Activated CD8-positive, alpha-beta memory T cell treated with anti-CD3 and anti-CD28 coated beads for 4 hours (primary cell): ENCODE results near the gene RAB14.

Experiments
- DNase-seq, 2 donors: peaks; one replicate each; pipeline ENCODE4 v3.0.0-alpha.2; 2020; ENCODE audit warnings: low read depth in 2 of 2

RAB14 gene

GRCh38 chr9:121219530-121219929 is 17.9 kb upstream of the RAB14 start:
- no peak for DNase-seq

- DNase-seq = no peak
These were observed 16.8 kb upstream of the RAB14 start for GRCh38 chr9:121218357-121219027.

DNA sequence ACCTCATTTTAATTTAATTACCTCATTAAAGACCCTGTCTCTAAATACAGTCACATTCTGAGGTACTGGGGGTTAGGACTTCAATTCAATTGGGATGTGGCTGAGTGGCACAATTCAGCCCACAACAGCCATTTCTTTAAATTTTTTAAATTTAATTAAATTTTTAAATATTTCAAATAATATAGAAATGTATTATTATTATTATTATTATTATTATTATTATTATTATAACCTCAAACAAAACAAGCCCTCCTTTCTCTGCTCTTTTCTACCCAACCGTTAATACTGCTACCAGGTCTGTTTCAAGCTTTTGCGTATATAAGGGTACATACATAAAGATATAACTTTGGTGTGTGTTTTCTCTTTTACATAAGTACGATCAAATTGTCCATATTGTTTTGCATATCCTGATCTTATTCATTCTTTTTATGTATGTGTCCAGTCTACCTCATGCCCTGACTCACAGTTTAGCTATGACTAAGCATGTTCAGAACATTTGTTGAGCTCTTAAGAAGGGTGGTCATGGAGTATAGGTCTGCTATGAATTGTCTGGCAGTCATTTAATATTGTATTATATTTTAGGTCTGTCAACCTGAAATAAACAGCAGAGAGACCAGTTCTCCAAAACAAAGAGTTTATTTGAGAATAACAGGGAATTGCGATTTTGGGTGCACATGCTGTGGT is 16.1 kb upstream of the RAB14 start:
- DNase-seq = no peak

GRCh38 chr9:121216271-121216805 is 14.7 kb upstream of the RAB14 start:
- no peak for DNase-seq

GRCh38 chr9:121214005-121214404 is 12.3 kb upstream of the RAB14 start:
- no peak for DNase-seq

GRCh38 chr9:121213136-121213806 is 11.6 kb upstream of the RAB14 start:
- DNase-seq = peak; percentile 14 to 21

DNA sequence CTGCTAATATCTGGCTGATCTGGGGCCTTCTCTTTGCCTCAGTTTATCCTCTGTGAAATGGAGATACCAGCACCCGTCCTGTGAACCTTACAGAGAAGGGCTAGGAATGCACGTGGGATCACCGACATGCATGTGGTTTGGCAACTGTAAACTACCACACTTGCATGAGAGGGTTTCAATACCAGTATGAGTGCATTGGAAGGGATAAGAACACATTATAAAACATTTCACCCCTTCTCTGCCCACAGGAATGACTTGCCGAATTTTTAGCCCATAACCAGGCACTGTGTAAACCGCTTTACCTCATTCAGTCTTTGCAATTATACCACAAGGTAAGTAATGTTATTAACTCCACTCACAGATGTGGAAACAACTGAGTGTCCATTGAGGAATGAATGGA is 8.9 kb upstream of the RAB14 start:
- no peak for DNase-seq

GRCh38 chr9:121207371-121207940 is 5.8 kb upstream of the RAB14 start:
- DNase-seq = no peak

DNA sequence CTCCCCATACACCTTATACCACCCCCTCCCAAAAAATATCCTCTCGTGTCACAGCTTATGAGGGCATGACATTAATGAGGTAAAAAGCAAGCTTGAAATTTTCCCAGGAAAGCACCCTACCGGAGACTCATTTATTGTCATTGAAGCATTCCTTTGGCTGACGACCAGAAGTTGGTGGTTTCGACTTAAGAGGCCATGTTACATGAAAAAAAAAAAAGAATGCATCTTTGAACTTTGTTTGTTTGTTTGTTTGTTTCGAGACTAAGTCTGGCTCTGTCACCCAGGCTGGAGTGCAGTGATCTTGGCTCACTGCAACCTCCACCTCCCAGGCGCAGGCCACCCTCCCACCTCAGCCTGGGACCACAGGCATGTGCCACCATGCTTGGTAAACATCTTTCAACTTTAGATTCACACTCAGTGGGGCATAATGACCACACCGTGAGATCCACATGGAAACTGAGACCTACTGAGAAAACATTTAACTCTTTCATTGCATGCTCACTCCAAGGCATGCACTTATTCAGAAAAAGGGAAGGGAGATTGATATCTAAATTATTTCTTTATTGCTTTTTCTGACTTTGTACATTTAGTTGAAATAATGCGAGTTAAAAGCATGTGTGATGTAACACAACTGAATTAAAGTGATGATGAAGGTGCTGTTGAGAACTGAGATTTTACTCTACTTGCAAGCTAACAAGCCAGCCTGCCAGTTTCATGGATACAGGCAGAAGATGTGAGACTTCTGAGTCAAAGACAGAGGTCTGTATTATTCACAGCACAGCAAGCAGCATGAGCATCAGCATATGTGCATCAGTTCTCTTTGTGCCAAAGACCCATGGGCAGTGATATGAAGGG is 5.1 kb upstream of the RAB14 start:
- DNase-seq = no peak

DNA sequence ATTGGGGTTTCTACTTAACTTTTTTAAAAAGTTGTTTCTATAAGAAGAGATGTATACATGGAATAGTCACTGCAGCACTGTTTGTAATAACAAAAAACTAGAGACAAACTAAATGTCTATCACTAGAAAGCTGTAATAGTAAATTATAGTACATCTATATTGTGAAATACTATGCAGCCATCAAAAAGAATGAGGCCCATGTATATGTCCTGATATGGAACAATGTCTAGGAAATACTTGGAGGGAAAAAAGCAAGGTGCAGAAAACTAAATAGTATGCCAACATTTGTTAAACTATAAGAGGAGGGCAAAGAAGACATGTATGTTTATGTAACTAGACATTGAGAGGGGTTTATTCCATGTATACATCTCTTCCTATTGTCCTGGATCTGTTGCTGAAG is 2.9 kb upstream of the RAB14 start:
- no peak for DNase-seq

GRCh38 chr9:121204121-121204520 is 2.5 kb upstream of the RAB14 start:
- no peak for DNase-seq

- DNase-seq = peak; percentile 20 to 30
These were observed 478 bp downstream of the RAB14 start for GRCh38 chr9:121201045-121201737.

DNA sequence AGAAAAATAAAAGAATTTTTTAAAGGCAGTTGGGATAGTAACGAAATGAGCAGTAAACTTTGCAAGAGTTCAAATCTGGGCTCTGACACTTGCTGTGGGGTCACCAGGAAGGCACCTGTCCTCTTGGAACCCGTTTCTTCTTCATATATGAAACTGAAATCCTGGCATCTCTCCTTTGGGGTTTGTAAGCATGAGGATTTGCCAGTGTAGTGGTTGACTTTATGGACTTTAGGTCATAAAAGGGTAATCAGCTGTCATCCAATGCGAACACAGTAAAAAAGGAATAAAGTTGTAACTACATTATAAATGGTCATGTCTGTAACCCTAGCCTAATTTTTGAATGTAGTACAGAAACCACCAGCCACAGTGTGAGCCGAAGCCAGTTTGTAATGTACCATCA is 1.3 kb downstream of the RAB14 start:
- DNase-seq = no peak

DNA sequence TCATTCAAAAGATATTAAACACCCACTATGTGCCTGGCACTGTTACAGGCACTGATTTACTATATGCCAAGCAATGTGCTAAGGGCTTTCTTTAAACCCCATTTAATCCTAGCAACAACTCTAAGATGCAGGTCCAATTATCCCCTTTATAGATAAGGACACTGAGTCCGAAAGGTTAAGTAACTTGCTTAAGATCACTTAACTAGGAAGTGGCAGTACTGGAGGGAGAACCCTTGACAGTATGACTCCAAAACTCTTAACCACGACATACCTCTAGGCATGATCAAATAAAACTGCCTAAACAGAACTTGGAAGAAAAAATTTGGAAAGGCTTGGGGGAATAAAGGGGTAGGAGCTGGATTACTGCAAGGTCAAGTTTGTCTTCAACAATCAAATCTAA is 1.7 kb downstream of the RAB14 start:
- DNase-seq = no peak

DNA sequence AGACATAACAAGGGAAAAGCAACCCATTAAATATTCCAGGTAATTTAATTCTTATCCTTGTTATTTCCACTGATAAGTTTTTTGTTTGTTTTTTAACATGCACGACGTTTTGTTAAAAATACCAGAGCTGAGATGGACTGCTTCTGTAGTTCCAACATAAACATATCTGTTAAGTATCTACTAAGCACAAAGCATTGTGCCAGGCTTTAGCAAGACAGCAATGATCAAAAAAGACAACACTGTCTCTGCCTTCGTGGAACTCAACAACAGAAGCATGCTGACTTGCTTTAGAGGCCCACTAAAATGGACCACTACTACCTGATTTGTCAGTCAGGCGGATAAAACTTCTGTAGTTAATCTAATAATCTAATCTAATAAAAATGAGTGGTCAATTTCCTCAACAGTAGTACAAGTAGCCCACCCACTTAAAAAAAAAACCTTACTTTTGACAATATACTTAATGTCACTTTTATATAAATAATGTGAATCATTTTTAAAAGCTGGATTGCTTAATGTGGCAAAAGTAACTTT is 3.1 kb downstream of the RAB14 start:
- no peak for DNase-seq

- no peak for DNase-seq
These were observed 4.5 kb downstream of the RAB14 start for GRCh38 chr9:121197132-121197531.

DNA sequence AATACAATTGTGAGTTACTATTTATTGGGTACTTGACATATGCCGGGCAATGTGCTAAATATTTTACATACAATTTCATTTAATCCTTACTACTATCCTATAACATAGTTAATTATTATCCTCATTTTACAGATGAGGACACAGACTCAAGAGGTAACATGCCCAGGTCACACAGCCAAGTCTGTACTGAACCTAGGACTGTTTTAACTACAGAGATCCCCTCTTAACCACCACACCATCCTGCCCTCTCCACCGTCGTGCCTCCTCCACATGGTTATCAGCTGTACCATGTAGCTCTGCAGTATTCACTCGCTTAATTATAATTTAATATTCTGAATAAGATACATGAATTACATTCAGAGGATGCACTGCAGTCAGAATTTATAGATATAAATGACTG is 5.3 kb downstream of the RAB14 start:
- no peak for DNase-seq

DNA sequence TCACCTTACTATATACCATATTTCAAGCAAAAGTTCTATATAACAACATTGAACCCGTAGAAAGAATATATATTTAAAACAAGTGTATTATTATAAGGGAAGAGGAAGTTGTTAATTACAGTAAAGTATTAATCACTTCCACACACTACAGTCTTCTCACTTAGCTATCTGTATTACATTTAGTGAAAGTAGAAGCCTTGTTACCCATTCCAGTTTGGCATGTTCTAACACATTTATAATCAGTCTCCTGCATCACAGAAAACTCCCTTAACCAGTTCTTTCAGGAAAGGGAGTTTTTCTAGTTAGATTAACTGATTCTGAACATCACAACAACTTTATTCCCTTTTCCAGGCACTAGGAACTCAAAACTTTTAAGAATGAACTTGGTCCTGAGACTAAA is 6.9 kb downstream of the RAB14 start:
- no peak for DNase-seq

DNA sequence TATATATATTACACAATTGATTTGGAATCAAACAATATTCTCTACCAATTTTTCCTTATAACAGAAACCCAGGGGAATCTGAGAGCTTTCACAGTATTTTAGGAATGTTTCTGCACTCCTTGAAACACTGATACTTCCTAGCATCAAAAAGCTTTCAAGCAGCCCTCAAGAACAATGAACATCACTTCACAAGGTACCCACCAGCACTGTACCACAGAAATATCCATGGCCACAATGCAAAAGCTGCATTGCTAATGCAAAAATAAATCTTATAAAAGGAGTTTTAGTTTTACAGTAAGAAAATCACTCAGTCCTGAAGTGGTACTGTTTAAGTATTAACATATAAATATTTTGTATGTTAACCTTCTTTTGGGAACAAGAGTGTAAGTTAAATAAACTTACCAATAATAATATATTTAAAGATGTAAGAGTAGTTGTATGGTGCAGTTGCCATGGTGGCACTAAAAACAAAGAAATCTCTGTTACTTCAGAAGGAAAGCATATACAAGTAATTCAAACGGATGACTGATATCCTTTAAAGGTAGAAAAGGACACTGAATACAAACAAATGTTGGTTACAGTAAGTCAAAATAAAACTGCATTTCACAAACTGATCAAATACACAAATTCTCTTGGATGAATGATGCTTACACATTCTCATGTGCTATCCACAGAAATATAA is 8.6 kb downstream of the RAB14 start:
- no peak for DNase-seq

DNA sequence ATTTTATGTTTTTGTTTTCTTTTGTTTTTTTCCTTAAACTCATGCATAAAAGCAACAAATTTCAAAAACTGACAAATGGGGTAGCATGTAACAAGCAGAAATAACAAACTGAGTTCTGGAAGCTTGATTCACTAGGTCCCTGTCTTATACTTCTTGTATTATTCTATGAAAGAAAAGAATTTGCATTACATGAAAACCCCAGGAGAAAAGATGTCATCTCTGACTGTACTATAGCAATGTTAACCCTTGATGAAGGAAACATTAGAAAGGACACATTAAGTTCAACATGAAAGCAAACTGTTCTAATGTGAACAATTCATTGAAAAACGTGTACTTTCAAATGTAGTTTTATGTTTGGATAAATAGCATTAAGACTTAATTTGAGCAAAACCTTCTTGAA is 9.2 kb downstream of the RAB14 start:
- no peak for DNase-seq
